K562 (cell line): ENCODE data around the gene EIF2AK3. TPM values are rescaled to one million over a fixed set of nuclear protein-coding genes. Genes with fewer than 3 reads are reported as not detected.

Source experiments
- ATAC-seq: fragments of 200-7000 bp; cut with Tn5 transposase; 3 replicates; pipeline ENCODE4 v1.9.1; 2020; ENCODE audit warnings: moderate library complexity
- BruUV-seq: library from RNA; stranded (reverse); fragments of 400-500 nt; replicated peaks from 2 replicates; lab custom pipeline; 2021; lab: Mats Ljungman, UMichigan
- CTCF ChIA-PET: fragments of 300-600 bp; formaldehyde crosslinking; extraction: SDS; loops from one replicate; lab custom pipeline; 2021; ENCODE audit warnings: low intra/inter-chr PET ratio; lab: Yijun Ruan, JAX
- POLR2A ChIA-PET: fragments of 300-600, 350-650 bp; sonication (Branson Sonifier 250); formaldehyde crosslinking; extraction: SDS; loops from one replicate; lab custom pipeline; 2021; ENCODE audit warnings: antibody characterized with exemption, inconsistent platforms; lab: Yijun Ruan, JAX
- DNase-seq, 4 experiments: peaks; one replicate each; pipeline versions ENCODE4 v3.0.0 to v3.0.0-alpha.2; 2011 to 2018; ENCODE audit warnings: low spot score in 3 of 4, mixed read lengths in 3 of 4; ENCODE audit errors: extremely low read depth in 1 of 4
- FAIRE-seq: peaks from 2 replicates; lab custom pipeline; 2011; peaks lifted over from hg19 to GRCh38; lab: Jason Lieb, UNC
- H2AFZ ChIP-seq: 2 replicates; pipeline ENCODE4 v1.6.0; 2011; ENCODE audit warnings: low read depth, low read length, control low read depth, inconsistent platforms
- H3K27ac ChIP-seq: fragments of 200-600 bp; 3 replicates; pipeline ENCODE4 v1.8.0; 2011; ENCODE audit warnings: low read depth, mild to moderate bottlenecking, control low read depth, inconsistent platforms, low read length, moderate library complexity, mixed read lengths; ENCODE audit errors: extremely low read depth
- H3K27me3 ChIP-seq, 2 experiments: fragments of 300-600 bp in 1 of 2; 2 replicates in 1 of 2; 3 replicates in 1 of 2; pipeline versions ENCODE4 v1.6.0 to v1.8.0; 2011; ENCODE audit warnings: inconsistent platforms in 2 of 2, low read length in 2 of 2, mild to moderate bottlenecking in 1 of 2, mixed read lengths in 1 of 2, moderate library complexity in 1 of 2; ENCODE audit not compliant: control insufficient read depth in 2 of 2, insufficient read depth in 2 of 2
- H3K36me3 ChIP-seq: fragments of 300-600 bp; 3 replicates; pipeline ENCODE4 v1.8.0; 2011; ENCODE audit warnings: mild to moderate bottlenecking, low read length, inconsistent platforms; ENCODE audit not compliant: control insufficient read depth, insufficient read depth
- H3K4me1 ChIP-seq, 2 experiments: fragments of 200-600 bp in 1 of 2; replicated peaks in 1 of 2; 2 replicates in 1 of 2; 3 replicates in 1 of 2; pipeline versions ENCODE4 v1.5.1 to v1.8.0; 2011; ENCODE audit warnings: inconsistent platforms in 2 of 2, low read length in 2 of 2, mild to moderate bottlenecking in 1 of 2, mixed read lengths in 1 of 2, moderate library complexity in 1 of 2; ENCODE audit not compliant: control insufficient read depth in 2 of 2, insufficient read depth in 2 of 2
- H3K4me2 ChIP-seq: 2 replicates; pipeline ENCODE4 v1.6.1; 2011; ENCODE audit warnings: low read length, control low read depth, inconsistent platforms, mixed read lengths; ENCODE audit not compliant: insufficient read depth
- H3K4me3 ChIP-seq: fragments of 200-600 bp; sonication (generic), shearing (Covaris generic); 2 replicates; pipeline ENCODE4 v1.5.1; 2016; ENCODE audit warnings: control low read depth, inconsistent platforms
- H3K79me2 ChIP-seq: fragments of 200-600 bp; 3 replicates; pipeline ENCODE4 v1.8.0; 2011; ENCODE audit warnings: low read length, inconsistent platforms; ENCODE audit not compliant: control insufficient read depth, insufficient read depth
- H3K9ac ChIP-seq, 2 experiments: 2 replicates each; pipeline versions ENCODE4 v1.6.0 to v1.6.1; 2011; ENCODE audit warnings: low read depth in 2 of 2, low read length in 2 of 2, control low read depth in 1 of 2, inconsistent platforms in 1 of 2, mild to moderate bottlenecking in 1 of 2, mixed read lengths in 1 of 2; ENCODE audit not compliant: insufficient read depth in 1 of 2
- H3K9me1 ChIP-seq: one replicate; pipeline ENCODE4 v1.6.0; 2011; ENCODE audit warnings: inconsistent platforms, mild to moderate bottlenecking, low read length, moderate library complexity; ENCODE audit not compliant: control insufficient read depth, insufficient read depth
- H3K9me3 ChIP-seq: replicated peaks from 2 replicates; pipeline ENCODE4 v1.5.1; 2011; ENCODE audit warnings: low read depth, low read length, inconsistent platforms; ENCODE audit not compliant: control insufficient read depth, insufficient read depth
- H4K20me1 ChIP-seq: replicated peaks from 2 replicates; pipeline ENCODE4 v1.6.1; 2011; ENCODE audit warnings: low read length, inconsistent platforms, mixed read lengths; ENCODE audit not compliant: control insufficient read depth, insufficient read depth
- DEAF1 ChIP-seq: fragments of 450-650 bp; formaldehyde crosslinking; IDR thresholded peaks from 2 replicates; pipeline ENCODE4 v1.4.0; 2020; ENCODE audit warnings: mild to moderate bottlenecking, moderate library complexity
- ETS2 ChIP-seq: IDR thresholded peaks from 2 replicates; pipeline ENCODE4 v1.6.1; 2016; ENCODE audit warnings: borderline replicate concordance, missing genetic modification characterization, mild to moderate bottlenecking, moderate library complexity, missing compliant biosample characterization; ENCODE audit not compliant: poor library complexity, severe bottlenecking
- NFIC ChIP-seq: fragments of 450-650 bp; IDR thresholded peaks from 2 replicates; pipeline ENCODE4 v1.6.1; 2017; ENCODE audit warnings: mild to moderate bottlenecking, inconsistent platforms
- PML ChIP-seq: IDR thresholded peaks from 2 replicates; pipeline ENCODE4 v1.6.1; 2012; ENCODE audit warnings: low read length, inconsistent platforms
- SP1 ChIP-seq: sonication (generic); formaldehyde crosslinking; IDR thresholded peaks from 2 replicates; pipeline ENCODE4 v1.8.1; 2022; ENCODE audit warnings: mild to moderate bottlenecking, missing genetic modification reagents
- ZNF431 ChIP-seq: sonication (generic); formaldehyde crosslinking; IDR thresholded peaks from 2 replicates; pipeline ENCODE4 v1.8.0; 2022; ENCODE audit warnings: mild to moderate bottlenecking, missing genetic modification reagents
- ZNF511 ChIP-seq: sonication (generic); formaldehyde crosslinking; IDR thresholded peaks from 2 replicates; pipeline ENCODE4 v1.8.0; 2022; ENCODE audit warnings: mild to moderate bottlenecking, missing genetic modification reagents
- ZNF764 ChIP-seq: fragments of 250-450 bp; sonication (Bioruptor Pico); IDR thresholded peaks from 2 replicates; pipeline ENCODE4 v1.4.0; 2020; ENCODE audit warnings: low read depth, mild to moderate bottlenecking, moderate library complexity
- WGBS: fragments of 100-300 bp; shearing (Covaris generic); methylation state at CpG from one replicate; pipeline ENCODE4 v1.1.6; 2016; ENCODE audit warnings: low coverage, mixed read lengths; ENCODE audit not compliant: insufficient coverage; ENCODE audit errors: missing lambda C conversion rate; 5-methylcytosine and 5-hydroxymethylcytosine counted together
- in situ Hi-C: fragments of 300-500 bp; cut with MboI; formaldehyde crosslinking; loops from 4 replicates; pipeline ENCODE4 v1.15.0; 2018; ENCODE audit warnings: inconsistent platforms, mixed read lengths
- intact Hi-C: fragments of 100-400 bp; cut with micrococcal nuclease; formaldehyde crosslinking; loops from 2 replicates; pipeline ENCODE4 v1.14.2; 2022
- polyA plus RNA-seq, 8 experiments: library from polyadenylated mRNA; depleted of rRNA in 4 of 8; stranded (reverse) in 5 of 8; unstranded in 3 of 8; fragments of >200 nt; fragmentation: Nextera tagmentation in 2 of 8; fragmentation: Illumina TruSeq in 1 of 8; extraction: Ambion mirVana in 2 of 8; extraction: Trizol in 1 of 8; gene quantifications; 2 replicates each; pipeline versions ENCODE4 v1.2.1 to v1.2.3, GENCODE V29; 2011 to 2014; ENCODE audit warnings: inconsistent platforms in 1 of 8, missing spikeins in 1 of 8
- total RNA-seq, 7 experiments: library from RNA; depleted of rRNA in 6 of 7; stranded (reverse); fragments of >200 nt in 6 of 7; fragmentation: Illumina TruSeq in 2 of 7; extraction: Trizol in 2 of 7; gene quantifications; 2 replicates each; pipeline versions ENCODE4 v1.2.1 to v1.2.3, GENCODE V29; 2011 to 2021; ENCODE audit warnings: low replicate concordance in 1 of 7

Gene EIF2AK3
- total and polyA plus RNA-seq, 9 of the 15 experiments (the other 6 are each of a cell fraction or from before 2014, with no cell fraction given) = 1.7 to 11.6 (median 7.4) TPM

GRCh38 chr2:88557290-88557689, 70.0 kb downstream of the EIF2AK3 start:
- Histone ChIP-seq H3K9me3 (no peaks in the 10 kb centered on the region), H3K4me2 (no peak overlapping the region), H3K79me2 (no peaks in the 10 kb centered on the region), H3K4me3 (no peak overlapping the region), H3K9ac (no peak overlapping the region), H3K27ac (no peak overlapping the region), H3K4me1 (no peaks in the 10 kb centered on the region), H2AFZ (no peak overlapping the region), H4K20me1 (no peaks in the 10 kb centered on the region), H3K36me3 (peaks cover 17% of the 10 kb centered on the region; the same call in 2 of the 3 replicates), H3K27me3 (no peaks in the 10 kb centered on the region), H3K9me1 (no peaks in the 10 kb centered on the region)
- intact Hi-C loops = no loop called here
- POLR2A ChIA-PET = no interaction called here
- CTCF ChIA-PET = no interaction called here
- no peak for FAIRE-seq
- no TSS peak for BruUV-seq
- in situ Hi-C loops = no loop called here
- DNase-seq = no peak
- WGBS = 93% methylated on average over 1 of the region's 1 CpG
- TF ChIP-seq ETS2 (tag) = no peak
- TF ChIP-seq NFIC = peak; percentile 52
- no peak for TF ChIP-seq PML
- TF ChIP-seq ZNF511 = no peak
- TF ChIP-seq ZNF431 (CRISPR knock-in tag) = no peak
- no peak for TF ChIP-seq SP1 (CRISPR knock-in tag)
- no peak for TF ChIP-seq DEAF1 (CRISPR knock-in tag)
- no peak for TF ChIP-seq ZNF764 (CRISPR knock-in tag)
- ATAC-seq = no peak
